Liver (tissue), 9 donors: Measurements from ENCODE around the gene MAP3K13. TPM values are rescaled to one million over a fixed set of nuclear protein-coding genes. Genes with fewer than 3 reads are reported as not detected.

ENCODE experiments used
- DNase-seq: peaks from one replicate; pipeline ENCODE4 v3.0.0-alpha.2; 2017; ENCODE audit warnings: low spot score
- H3K27ac ChIP-seq, 2 donors: one replicate each; pipeline ENCODE4 v1.7.0; 2013; ENCODE audit warnings: inconsistent platforms in 2 of 2, low read length in 2 of 2, control low read depth in 1 of 2, low read depth in 1 of 2, mild to moderate bottlenecking in 1 of 2
- H3K27me3 ChIP-seq, 4 donors: one replicate each; pipeline versions ENCODE4 v1.6.1 to v1.7.0; 2013; ENCODE audit warnings: low read length in 3 of 4, inconsistent platforms in 1 of 4, mild to moderate bottlenecking in 1 of 4, moderate library complexity in 1 of 4; ENCODE audit not compliant: control insufficient read depth in 4 of 4, insufficient read depth in 4 of 4
- H3K36me3 ChIP-seq, 4 donors: one replicate each; pipeline versions ENCODE4 v1.6.1 to v1.7.0; 2013; ENCODE audit warnings: low read length in 3 of 4, mild to moderate bottlenecking in 3 of 4, low read depth in 1 of 4, moderate library complexity in 1 of 4; ENCODE audit not compliant: control insufficient read depth in 4 of 4, insufficient read depth in 3 of 4
- H3K4me1 ChIP-seq, 4 donors: one replicate each; pipeline versions ENCODE4 v1.6.1 to v1.7.0; 2013; ENCODE audit warnings: low read length in 3 of 4, mild to moderate bottlenecking in 3 of 4, moderate library complexity in 1 of 4; ENCODE audit not compliant: control insufficient read depth in 4 of 4, insufficient read depth in 4 of 4
- H3K4me3 ChIP-seq, 3 donors: one replicate each; pipeline versions ENCODE4 v1.6.1 to v1.7.0; 2013; ENCODE audit warnings: low read length in 3 of 3, control low read depth in 1 of 3, low read depth in 1 of 3, mild to moderate bottlenecking in 1 of 3
- H3K9ac ChIP-seq, 2 donors: one replicate each; pipeline ENCODE4 v1.7.0; 2013; ENCODE audit warnings: low read length in 2 of 2, mild to moderate bottlenecking in 2 of 2, moderate library complexity in 2 of 2, control low read depth in 1 of 2, low read depth in 1 of 2
- H3K9me3 ChIP-seq, 4 donors: one replicate each; pipeline versions ENCODE4 v1.6.1 to v1.7.0; 2013; ENCODE audit warnings: low read length in 3 of 4; ENCODE audit not compliant: control insufficient read depth in 4 of 4
- ATF3 ChIP-seq: IDR thresholded peaks from 2 replicates; pipeline ENCODE4 v1.6.1; 2016; ENCODE audit warnings: antibody characterized with exemption
- EGR1 ChIP-seq, 2 donors: IDR thresholded peaks; 2 replicates each; pipeline ENCODE4 v1.6.1; 2016 to 2018; ENCODE audit warnings: antibody characterized with exemption in 2 of 2, low read depth in 2 of 2
- FOXA1 ChIP-seq: IDR thresholded peaks from 2 replicates; pipeline ENCODE4 v1.6.1; 2016; ENCODE audit warnings: antibody characterized with exemption
- GABPA ChIP-seq, 2 donors: IDR thresholded peaks in 1 of 2; conservative IDR thresholded peaks in 1 of 2; 2 replicates each; pipeline ENCODE4 v1.6.1; 2016; ENCODE audit warnings: antibody characterized with exemption in 2 of 2, mild to moderate bottlenecking in 1 of 2, moderate library complexity in 1 of 2
- HNF4G ChIP-seq: IDR thresholded peaks from 2 replicates; pipeline ENCODE4 v1.6.1; 2016; ENCODE audit warnings: antibody characterized with exemption
- JUND ChIP-seq, 2 donors: IDR thresholded peaks; 2 replicates each; pipeline ENCODE4 v1.6.1; 2016; ENCODE audit warnings: antibody characterized with exemption in 2 of 2
- RAD21 ChIP-seq, 2 donors: IDR thresholded peaks; 2 replicates each; pipeline ENCODE4 v1.6.1; 2016; ENCODE audit warnings: antibody characterized with exemption in 2 of 2, mild to moderate bottlenecking in 2 of 2
- REST ChIP-seq: IDR thresholded peaks from 2 replicates; pipeline ENCODE4 v1.6.1; 2016; ENCODE audit warnings: antibody characterized with exemption, mild to moderate bottlenecking
- RXRA ChIP-seq, 2 donors: IDR thresholded peaks; 2 replicates each; pipeline ENCODE4 v1.6.1; 2017 to 2018; ENCODE audit warnings: antibody characterized with exemption in 2 of 2, mild to moderate bottlenecking in 1 of 2
- SP1 ChIP-seq: IDR thresholded peaks from 2 replicates; pipeline ENCODE4 v1.6.1; 2018; ENCODE audit warnings: antibody characterized with exemption, mild to moderate bottlenecking
- TAF1 ChIP-seq: conservative IDR thresholded peaks from 2 replicates; pipeline ENCODE4 v1.6.1; 2016; ENCODE audit warnings: antibody characterized with exemption, mild to moderate bottlenecking
- YY1 ChIP-seq: IDR thresholded peaks from 2 replicates; pipeline ENCODE4 v1.6.1; 2016; ENCODE audit warnings: antibody characterized with exemption, mild to moderate bottlenecking
- ZBTB33 ChIP-seq: IDR thresholded peaks from 2 replicates; pipeline ENCODE4 v1.6.1; 2016; ENCODE audit warnings: antibody characterized with exemption
- WGBS: extraction: QIAGEN DNeasy Blood & Tissue Kit; methylation state at CpG from one replicate; pipeline ENCODE4 v1.1.7; 2013; 5-methylcytosine and 5-hydroxymethylcytosine counted together
- polyA plus RNA-seq, 2 donors: library from polyadenylated mRNA; stranded (reverse) in 1 of 2; unstranded in 1 of 2; fragments of 200-250 nt in 1 of 2; fragments of >200 nt in 1 of 2; fragmentation: Nextera tagmentation in 1 of 2; extraction: Ambion mirVana in 1 of 2; gene quantifications; one replicate each; pipeline versions ENCODE4 v1.2.1 to v1.2.3, GENCODE V29; 2013 to 2015
- total RNA-seq, 2 donors: library from RNA; depleted of rRNA; stranded (reverse); fragments of >200 nt; gene quantifications; one replicate each; pipeline ENCODE4 v1.2.3, GENCODE V29; 2014
- donor health status: healthy.
- donor health status: healthy.
- donor health status: healthy.
- donor health status: healthy.
- donor health status: healthy.

The MAP3K13 gene
- total and polyA plus RNA-seq, 4 donors = 11.3 to 38.1 (median 26.5) TPM

GRCh38 chr3:185330238-185330637 is 32.7 kb upstream of the MAP3K13 start:
- DNase-seq = no peak
- Histone ChIP-seq H3K27me3 (no peaks in the 10 kb centered on the region), H3K9ac (peak overlapping the region; percentile 59 to 66), H3K4me1 (peaks cover 0 to 24% (median 16%) of the 10 kb centered on the region in 4 donors), H3K9me3 (no peaks in the 10 kb centered on the region), H3K4me3 (peak overlapping the region; percentile 53 to 61 (median 59)), H3K27ac (peak overlapping the region; percentile 58 to 65), H3K36me3 (no peaks in the 10 kb centered on the region)
- WGBS = 24% methylated on average over 6 of the region's 6 CpGs
- TF ChIP-seq SP1 (no peak), EGR1 (IDR thresholded peaks at IDR 0.05; ENCODE audit: low read depth in 2 of 2) (no peak), FOXA1 (no peak), ATF3 (no peak), REST (no peak), JUND (IDR thresholded peaks at IDR 0.05) (no peak), RXRA (IDR thresholded peaks at IDR 0.05) (no peak), GABPA (IDR thresholded peaks at IDR 0.05 in 1 of 2, conservative IDR thresholded peaks at IDR 0.05 in 1 of 2) (no peak), ZBTB33 (no peak), HNF4G (no peak)

- 58% methylated on average over 3 of the region's 3 CpGs for WGBS
- no peaks in the 10 kb centered on the region for H3K27me3 ChIP-seq
- H3K27ac ChIP-seq = peak overlapping the region; percentile 58 to 65
- TF ChIP-seq JUND (IDR thresholded peaks at IDR 0.05) (no peak), RAD21 (IDR thresholded peaks at IDR 0.05) (no peak), TAF1 (no peak), YY1 (peak; percentile 14)
- H3K9me3 ChIP-seq = no peaks in the 10 kb centered on the region
- peaks cover 0 to 24% (median 17%) of the 10 kb centered on the region in 4 donors for H3K4me1 ChIP-seq
- peak overlapping the region; percentile 53 to 61 (median 59) for H3K4me3 ChIP-seq
- no peaks in the 10 kb centered on the region for H3K36me3 ChIP-seq
- no peak for DNase-seq
- H3K9ac ChIP-seq = peak overlapping the region; percentile 59 to 66
These were observed 32.3 kb upstream of the MAP3K13 start for GRCh38 chr3:185330644-185331043.
